ENCODE results near the gene SDHA.

The SDHA gene

DNA sequence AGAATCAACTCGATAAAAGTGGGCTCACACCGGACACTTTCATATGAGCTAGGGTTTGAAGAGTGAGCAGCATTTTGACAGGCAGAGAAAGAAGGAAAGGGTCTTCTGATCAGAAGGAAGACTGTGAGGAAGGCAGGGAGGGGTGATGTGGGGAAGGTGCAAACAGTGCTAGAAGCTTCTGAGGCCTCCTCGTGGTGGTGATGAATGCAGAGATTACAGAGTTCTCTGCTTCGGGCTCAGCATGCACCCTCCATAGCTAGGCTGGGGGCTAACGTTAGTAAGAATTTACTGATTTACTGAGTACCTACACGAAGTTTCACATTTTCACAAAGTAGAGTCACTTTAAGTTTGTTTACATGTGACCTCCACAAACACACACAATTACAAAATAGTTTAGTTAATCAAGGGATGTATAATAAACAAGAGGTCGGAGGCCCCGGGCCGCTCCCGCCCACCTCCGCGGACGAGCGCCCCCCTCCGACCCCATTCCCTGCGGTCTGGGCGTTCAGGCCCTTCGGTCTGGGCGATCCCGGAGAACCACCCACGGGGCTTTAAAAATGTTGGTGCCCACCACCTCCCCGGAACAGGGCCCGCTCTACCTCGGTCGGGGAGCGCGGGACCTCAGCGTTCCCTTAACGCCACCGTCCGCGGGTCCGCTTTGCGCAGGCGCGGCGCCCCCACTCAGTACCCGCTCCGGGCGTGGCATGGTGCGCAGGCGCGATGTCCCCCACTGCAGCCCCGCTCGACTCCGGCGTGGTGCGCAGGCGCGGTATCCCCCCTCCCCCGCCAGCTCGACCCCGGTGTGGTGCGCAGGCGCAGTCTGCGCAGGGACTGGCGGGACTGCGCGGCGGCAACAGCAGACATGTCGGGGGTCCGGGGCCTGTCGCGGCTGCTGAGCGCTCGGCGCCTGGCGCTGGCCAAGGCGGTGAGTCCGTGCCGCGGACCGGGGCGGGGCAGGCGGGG lies at the start of gene SDHA, which contains the start of gene CCDC127:
SDHA (plus strand) TSS at position 827 of the 963 bp plus-strand sequence; CDS start at position 863, 36 bp downstream.
CCDC127 (minus strand) TSS at position 660 of the 963 bp plus-strand sequence. CDS start 1,304 bp downstream, outside the sequence.
- DNase-seq: peak; percentile 97 to 99

DNA sequence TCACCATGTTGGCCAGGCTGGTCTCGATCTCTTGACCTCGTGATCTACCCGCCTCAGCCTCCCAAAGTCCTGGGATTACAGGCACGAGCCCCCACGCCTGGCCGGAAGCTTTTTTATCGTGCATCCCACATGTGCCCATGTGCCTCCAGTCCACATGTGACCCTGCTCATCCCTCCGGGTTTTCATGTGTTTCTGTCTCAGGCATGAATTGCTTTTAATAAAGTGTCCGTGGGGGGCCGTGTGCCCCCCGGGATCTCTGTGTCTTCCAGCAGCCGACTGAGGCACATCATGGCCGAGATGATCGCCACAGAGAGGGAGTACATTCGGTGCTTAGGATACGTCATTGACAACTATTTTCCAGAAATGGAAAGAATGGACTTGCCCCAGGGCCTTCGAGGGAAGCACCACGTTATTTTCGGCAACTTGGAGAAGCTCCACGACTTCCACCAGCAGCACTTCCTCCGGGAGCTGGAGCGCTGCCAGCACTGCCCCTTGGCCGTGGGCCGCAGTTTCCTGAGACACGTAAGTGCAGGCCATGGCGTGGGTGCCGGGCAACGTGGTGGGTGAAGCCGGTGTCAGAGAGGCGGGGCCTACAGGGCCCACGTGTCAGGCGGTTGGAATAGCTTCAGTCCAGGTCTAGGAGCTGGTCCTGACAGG lies 48.9 kb upstream of the SDHA start:
- no peak for DNase-seq

DNA sequence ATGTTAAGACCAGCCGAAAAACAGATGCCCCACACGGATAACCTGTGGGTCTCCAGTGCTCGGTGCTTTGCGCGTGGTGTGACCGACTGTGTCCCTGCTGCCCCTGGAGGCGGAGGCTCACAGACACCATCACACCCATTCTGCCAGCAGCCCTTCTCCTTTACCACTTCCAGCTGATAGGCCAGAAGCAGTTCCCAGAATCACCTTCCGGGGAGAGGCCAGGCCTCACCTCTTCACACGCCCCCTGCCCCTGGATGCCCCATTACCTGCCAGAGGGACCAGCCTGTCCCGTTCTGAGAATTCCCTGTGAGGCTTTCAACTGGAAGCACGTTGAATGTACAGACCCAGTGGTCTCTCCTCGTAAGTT lies 48.4 kb upstream of the SDHA start:
- DNase-seq: no peak

DNA sequence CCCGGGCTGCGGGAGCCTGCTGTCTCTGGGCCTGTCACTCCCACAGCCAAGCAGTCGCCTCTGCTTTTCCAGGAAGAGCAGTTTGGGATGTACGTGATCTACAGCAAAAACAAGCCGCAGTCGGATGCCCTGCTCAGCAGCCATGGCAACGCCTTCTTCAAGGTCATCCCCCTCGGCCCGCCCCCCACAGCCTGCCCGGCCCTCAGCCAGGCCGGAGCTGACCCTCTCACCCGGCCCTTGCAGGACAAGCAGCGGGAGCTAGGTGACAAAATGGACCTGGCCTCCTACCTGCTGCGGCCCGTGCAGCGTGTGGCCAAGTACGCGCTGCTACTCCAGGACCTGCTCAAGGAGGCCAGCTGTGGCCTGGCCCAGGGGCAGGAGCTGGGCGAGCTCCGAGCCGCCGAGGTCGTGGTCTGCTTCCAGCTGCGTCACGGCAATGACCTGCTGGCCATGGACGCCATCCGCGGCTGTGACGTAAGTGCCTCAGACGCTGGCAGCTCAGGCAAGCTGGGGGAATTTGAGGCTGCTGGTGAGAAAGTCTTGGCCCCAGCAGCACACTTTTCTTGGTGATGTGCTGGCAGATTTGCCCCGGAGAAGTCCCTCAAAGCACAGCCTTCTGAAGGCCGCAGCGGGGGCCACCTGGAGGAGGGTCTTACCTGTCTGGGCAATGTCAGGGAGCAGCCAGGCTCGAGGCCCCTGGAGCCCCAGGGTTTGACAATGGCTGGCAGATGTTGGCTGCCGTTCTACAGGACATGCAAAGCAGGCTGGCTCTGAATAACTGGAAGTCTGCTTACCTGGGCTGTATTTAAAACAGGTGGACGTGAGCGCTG lies 46.9 kb upstream of the SDHA start:
- no peak for DNase-seq

DNA sequence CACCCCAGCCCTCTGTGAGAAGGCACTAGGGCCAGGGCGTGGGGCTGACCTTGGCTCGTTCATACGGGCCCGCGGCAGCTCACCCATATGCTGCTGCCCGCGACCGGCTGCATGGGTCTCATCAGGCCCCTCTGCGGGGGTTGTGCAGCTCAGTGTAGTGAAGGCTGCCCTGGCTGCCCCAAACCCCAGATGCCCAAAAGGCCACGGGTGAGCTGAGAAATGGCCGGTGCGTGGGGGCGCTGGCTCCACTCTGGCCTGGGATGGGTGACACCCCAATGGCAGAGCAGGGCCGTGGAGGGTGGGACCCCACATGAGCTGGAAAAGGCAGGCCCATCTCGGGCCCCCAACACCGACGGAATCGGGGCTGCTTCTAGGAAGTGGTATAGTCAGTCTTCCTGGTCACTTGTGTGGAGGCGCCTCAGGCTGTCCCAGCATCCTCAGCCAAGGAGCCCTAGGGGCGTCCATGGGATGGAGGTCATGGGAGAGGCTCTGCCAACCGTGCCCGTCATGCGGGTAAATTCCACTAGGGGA lies 46.3 kb upstream of the SDHA start:
- DNase-seq: no peak

- DNase-seq: no peak
Observed at GRCh38 chr5:172421-172820, 45.7 kb upstream of the SDHA start.

GRCh38 chr5:172841-173251 lies 45.3 kb upstream of the SDHA start:
- no peak for DNase-seq

DNA sequence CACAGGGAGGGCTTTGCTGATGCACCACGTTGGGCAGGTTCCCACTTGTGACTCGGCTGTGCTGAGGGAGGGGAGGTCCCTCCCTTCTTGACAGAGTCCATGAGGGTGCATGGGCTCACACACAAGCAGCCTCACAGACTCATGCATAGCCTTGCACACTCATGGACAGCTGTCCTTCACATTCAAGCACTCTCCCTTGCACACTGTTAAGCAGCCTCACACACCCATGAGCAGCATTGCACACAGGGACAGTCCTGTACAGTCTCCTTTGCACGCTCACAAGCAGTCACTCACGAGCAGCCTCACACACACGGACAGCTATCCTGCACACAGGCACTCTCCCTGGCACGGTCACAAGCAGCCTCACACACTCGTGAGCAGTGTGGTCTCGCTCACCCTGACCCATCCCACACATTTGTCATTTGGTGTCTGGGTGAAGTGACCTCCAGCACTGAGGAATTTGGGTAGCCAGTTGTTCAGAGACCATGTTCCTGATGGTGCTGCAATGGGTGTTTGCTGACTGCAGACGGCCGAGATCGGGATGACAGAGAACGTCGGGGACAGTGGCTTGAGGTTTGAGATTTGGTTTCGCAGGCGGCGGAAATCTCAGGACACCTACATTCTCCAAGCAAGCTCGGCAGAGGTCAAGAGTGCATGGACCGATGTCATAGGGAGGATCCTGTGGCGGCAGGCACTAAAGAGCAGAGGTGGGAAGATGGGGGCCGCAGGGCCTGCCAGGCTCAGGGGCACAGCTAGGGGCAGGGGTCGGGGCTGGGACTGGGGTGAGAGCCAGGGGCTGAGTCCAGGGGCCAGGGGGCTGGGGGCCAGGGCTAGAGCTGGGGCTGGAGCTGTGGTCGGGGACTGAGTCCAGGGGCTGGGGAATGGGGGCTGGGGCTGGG lies 44.5 kb upstream of the SDHA start:
- no peak for DNase-seq

GRCh38 chr5:174291-174600 lies 43.9 kb upstream of the SDHA start:
- no peak for DNase-seq

- no peak for DNase-seq
Observed at GRCh38 chr5:174876-175465, 43.1 kb upstream of the SDHA start.

DNA sequence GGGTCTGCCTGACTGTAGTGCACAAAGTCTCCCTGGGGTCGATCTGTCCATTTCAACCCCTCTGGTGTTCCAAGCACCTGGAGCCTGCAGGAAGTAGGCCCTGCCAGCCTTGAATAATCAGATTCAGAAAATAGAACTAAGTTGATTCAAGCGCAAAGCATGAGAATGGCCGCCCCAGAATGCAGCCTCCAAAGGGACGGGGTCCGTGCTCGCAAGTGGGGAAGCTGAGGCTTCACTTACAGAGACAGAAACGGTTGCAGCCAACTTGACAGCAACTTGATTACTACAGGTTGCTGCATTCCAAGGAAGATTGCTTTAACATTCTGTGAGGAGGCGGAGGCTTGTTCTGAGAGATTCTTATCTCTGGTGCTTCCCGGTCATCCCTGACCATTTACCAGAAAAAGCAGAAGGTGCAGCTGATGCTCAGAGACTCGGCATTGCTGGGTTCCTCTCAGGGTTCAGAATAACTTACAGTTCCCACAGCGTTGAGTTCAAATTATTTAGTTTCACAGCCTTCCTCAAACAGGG lies 41.8 kb upstream of the SDHA start:
- no peak for DNase-seq

DNA sequence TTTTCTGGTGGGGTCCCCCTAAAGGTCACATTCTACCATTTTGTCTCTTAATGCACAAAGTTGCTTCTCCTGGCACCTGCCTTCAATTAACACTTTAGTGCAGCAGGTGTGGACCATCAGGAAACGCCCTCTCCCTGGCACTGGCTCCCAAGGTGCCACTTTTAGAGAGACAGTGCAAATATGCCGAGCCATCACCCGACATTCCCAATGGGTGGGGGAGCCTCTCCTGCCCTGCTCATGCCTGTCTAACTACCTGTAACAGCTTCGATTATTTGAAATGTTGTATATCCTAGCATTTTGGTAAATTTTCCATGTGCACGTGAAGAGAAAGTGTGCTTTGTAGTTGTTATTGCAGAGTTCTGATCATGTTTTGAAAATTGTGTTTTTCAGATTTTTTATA lies 40.0 kb upstream of the SDHA start:
- DNase-seq: no peak

GRCh38 chr5:179401-179800 lies 38.7 kb upstream of the SDHA start:
- no peak for DNase-seq

GRCh38 chr5:180286-180918 lies 37.7 kb upstream of the SDHA start:
- DNase-seq: no peak

DNA sequence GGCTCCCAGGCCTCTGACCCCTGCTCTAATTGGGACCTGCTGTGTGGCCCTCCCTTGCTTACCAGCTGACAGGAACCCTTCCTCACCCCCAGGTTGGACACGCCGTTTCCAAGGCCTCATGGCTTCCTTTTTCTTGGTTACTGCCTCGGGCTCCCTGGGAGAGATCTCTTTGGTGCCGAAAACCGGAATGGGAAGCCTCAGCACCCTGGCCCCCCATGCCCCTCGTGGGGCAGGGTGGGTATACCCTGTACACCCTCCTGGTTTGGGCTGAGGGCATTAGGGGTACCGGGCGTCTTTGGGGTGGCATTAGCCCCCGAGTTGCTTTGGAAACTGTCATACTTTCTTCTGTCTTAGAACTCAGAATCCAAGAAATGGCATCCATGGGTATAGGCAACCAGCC lies 37.0 kb upstream of the SDHA start:
- no peak for DNase-seq

GRCh38 chr5:181566-181965 lies 36.6 kb upstream of the SDHA start:
- DNase-seq: no peak

- DNase-seq: no peak
Observed at GRCh38 chr5:182126-182525, 36.0 kb upstream of the SDHA start.

DNA sequence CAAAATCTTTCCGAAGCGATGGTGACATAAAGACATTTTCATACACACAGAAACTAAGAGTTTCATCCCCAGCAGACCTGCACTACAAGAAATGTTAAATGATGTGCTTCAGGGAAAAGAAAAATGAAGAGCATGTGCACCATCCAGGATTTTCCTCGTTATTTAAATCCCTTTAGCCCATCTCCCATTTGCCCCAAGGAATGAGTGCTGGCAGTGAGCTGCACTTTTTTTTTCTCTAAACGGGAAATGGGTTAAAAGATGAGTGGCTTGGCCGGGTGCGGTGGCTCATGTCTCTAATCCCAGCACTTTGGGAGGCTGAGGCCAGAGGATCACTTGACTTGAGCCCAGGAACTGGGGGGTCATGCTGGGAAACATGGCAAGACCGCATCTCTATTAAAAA lies 33.6 kb upstream of the SDHA start:
- DNase-seq: no peak

DNA sequence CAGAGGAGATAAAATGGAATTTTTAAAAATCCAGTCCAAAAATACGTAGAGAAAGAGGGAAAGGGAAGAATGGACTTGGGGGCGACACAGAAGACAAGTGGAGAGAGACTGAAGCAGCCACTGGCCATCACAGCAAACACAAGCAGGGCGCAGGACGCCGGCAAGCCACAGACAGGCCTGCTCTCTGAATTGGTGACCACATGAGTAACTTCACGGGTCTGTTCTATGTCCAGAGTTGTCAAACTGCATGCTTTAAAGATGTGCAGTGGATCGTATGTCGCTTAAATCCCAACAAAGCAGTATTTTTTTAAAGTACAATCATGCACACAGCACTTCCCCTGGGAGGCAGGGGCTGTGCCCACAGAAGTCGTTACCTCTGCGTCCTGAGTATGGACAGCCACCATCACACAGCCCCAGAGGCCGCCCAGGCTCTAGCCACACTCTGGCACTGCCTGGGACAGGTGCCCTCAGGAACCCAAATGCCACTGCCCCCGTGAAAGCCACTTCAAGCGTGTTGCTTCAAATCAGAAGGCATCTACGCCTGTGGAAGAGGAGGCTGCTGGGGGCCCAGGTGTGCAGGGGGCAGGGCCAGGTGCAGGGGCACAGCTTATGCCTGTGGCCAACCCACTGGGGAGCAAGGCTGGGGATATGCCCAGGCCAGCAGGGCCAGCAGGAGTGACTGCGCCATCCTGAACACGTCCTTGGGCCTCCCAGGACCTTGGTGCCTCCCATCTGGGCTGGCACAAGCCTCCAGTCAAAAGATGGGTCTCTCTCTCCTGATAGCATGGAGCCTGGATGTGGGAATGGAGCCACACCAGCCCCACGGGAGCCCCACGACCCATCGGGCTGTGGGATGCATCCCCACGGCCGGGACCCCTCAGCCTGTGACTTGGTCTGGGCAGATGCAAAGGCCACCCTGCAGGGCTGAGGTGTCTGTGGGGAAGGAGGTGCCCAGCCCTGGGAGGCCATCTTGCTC lies 32.7 kb upstream of the SDHA start:
- DNase-seq: no peak
